Transverse colon (tissue), 4 donors: Measurements from ENCODE around the gene LSM14B. TPM values are rescaled to one million over a fixed set of nuclear protein-coding genes. Genes with fewer than 3 reads are reported as not detected.

ENCODE experiments used
- DNase-seq: peaks from one replicate; pipeline ENCODE4 v3.0.0-alpha.2; 2019
- H3K27ac ChIP-seq, 4 donors: fragments of 200-600 bp; sonication (generic); 2 replicates each; pipeline ENCODE4 v1.5.1; 2016 to 2018; ENCODE audit warnings: inconsistent platforms in 4 of 4
- H3K27me3 ChIP-seq: fragments of 200-600 bp; sonication (generic); 2 replicates; pipeline ENCODE4 v1.5.1; 2017; ENCODE audit warnings: inconsistent platforms
- H3K36me3 ChIP-seq, 4 donors: fragments of 200-600 bp; sonication (generic); 2 replicates each; pipeline ENCODE4 v1.5.1; 2017 to 2019; ENCODE audit warnings: inconsistent platforms in 4 of 4
- H3K4me1 ChIP-seq, 4 donors: fragments of 200-600 bp; sonication (generic); 2 replicates each; pipeline ENCODE4 v1.5.1; 2017 to 2020; ENCODE audit warnings: inconsistent platforms in 4 of 4
- H3K4me3 ChIP-seq, 4 donors: fragments of 200-600 bp; sonication (generic); 1 replicate in 1 of 4; 2 replicates in 3 of 4; pipeline versions ENCODE4 v1.5.1 to v1.6.1; 2017 to 2019; ENCODE audit warnings: inconsistent platforms in 4 of 4
- H3K9me3 ChIP-seq, 2 donors: fragments of 200-600 bp; sonication (generic); 2 replicates each; pipeline ENCODE4 v1.5.1; 2017 to 2019; ENCODE audit warnings: inconsistent platforms in 2 of 2
- CTCF ChIP-seq, 5 experiments: fragments of 200-600 bp in 3 of 5; fragments of 450-650 bp in 2 of 5; sonication (generic) in 3 of 5; IDR thresholded peaks; 1 replicate in 2 of 5; 2 replicates in 3 of 5; pipeline ENCODE4 v1.5.1; 2016 to 2017; ENCODE audit warnings: antibody characterized with exemption in 5 of 5, inconsistent platforms in 3 of 5, mild to moderate bottlenecking in 2 of 5, moderate library complexity in 1 of 5
- EP300 ChIP-seq: sonication (generic); formaldehyde crosslinking; IDR thresholded peaks from one replicate; pipeline ENCODE4 v1.6.1; 2017; ENCODE audit warnings: antibody characterized with exemption, low read depth
- POLR2A ChIP-seq: fragments of 450-650 bp; IDR thresholded peaks from one replicate; pipeline ENCODE4 v1.6.1; 2016; ENCODE audit warnings: antibody characterized with exemption, mild to moderate bottlenecking, moderate library complexity
- POLR2AphosphoS5 ChIP-seq, 3 donors: sonication (generic); formaldehyde crosslinking; IDR thresholded peaks; one replicate each; pipeline ENCODE4 v1.6.1; 2016; ENCODE audit warnings: antibody characterized with exemption in 3 of 3
- WGBS, 2 donors: methylation state at CpG; one replicate each; pipeline ENCODE4 v1.1.5; 2018; ENCODE audit warnings: low coverage in 1 of 2; 5-methylcytosine and 5-hydroxymethylcytosine counted together
- in situ Hi-C, 4 donors: fragments of 200-750 bp; cut with MboI; loops; one replicate each; pipeline versions ENCODE4 v1.15.0 to v1.15.1; 2017; ENCODE audit warnings: low sequenced_read_pairs in 3 of 4, low pct_ligation_motif_present in 1 of 4, low pct_unique_long_range_greater_than_20kb in 1 of 4
- intact Hi-C: fragments of 100-400 bp; cut with DNase I; formaldehyde crosslinking; loops from one replicate; pipeline ENCODE4 v1.15.1; 2023; ENCODE audit warnings: low total_unique reads
- total RNA-seq, 4 donors: library from RNA; depleted of rRNA; stranded (reverse); fragments of >200 nt; gene quantifications; one replicate each; pipeline ENCODE4 v1.1.0, GENCODE V29; 2016

LSM14B gene
- total RNA-seq, 4 donors from 2014 or later = 22.1 to 45.3 (median 35.6) TPM

- intact Hi-C loops = no loop called here
These were observed 29.6 kb downstream of the LSM14B start for GRCh38 chr20:62151835-62152364.

GRCh38 chr20:62155428-62156253, 33.4 kb downstream of the LSM14B start:
- H3K36me3 ChIP-seq = no peaks in the 10 kb centered on the region
- in situ Hi-C loops (no loop called here), intact Hi-C loops (no loop called here)
- no peak overlapping the region for H3K4me3 ChIP-seq
- H3K27ac ChIP-seq = no peak overlapping the region
- no peak for DNase-seq
- 90 to 100% methylated on average over 1 to 29 of the region's 29 CpGs for WGBS, 2 donors
- peaks cover 0 to 7% (median 1%) of the 10 kb centered on the region in 4 donors for H3K4me1 ChIP-seq
- no peaks in the 10 kb centered on the region for H3K27me3 ChIP-seq
- H3K9me3 ChIP-seq = no peaks in the 10 kb centered on the region
- TF ChIP-seq POLR2AphosphoS5 (IDR thresholded peaks at IDR 0.05) (no peak), POLR2A (no peak), EP300 (no peak), CTCF (IDR thresholded peaks at IDR 0.05) (no peak)

More at GRCh38 chr20:62151835-62152364, 29.6 kb downstream of the LSM14B start:
- Histone ChIP-seq H3K27me3 (no peaks in the 10 kb centered on the region), H3K9me3 (no peaks in the 10 kb centered on the region), H3K36me3 (no peaks in the 10 kb centered on the region), H3K27ac (no peak overlapping the region), H3K4me3 (no peak overlapping the region), H3K4me1 (peaks cover 0 to 5% (median 0%) of the 10 kb centered on the region in 4 donors)
- TF ChIP-seq POLR2AphosphoS5 (IDR thresholded peaks at IDR 0.05) (no peak), POLR2A (no peak), EP300 (no peak), CTCF (IDR thresholded peaks at IDR 0.05) (no peak)
- WGBS, 2 donors = 84% methylated on average over 23 of the region's 23 CpGs; no CpG with 5 or more reads in 1 of the 2 donors
- in situ Hi-C loops = no loop called here
- DNase-seq = no peak

- Histone ChIP-seq H3K4me3 (no peak overlapping the region), H3K27ac (no peak overlapping the region), H3K4me1 (peaks cover 0 to 7% (median 1%) of the 10 kb centered on the region in 4 donors), H3K9me3 (no peaks in the 10 kb centered on the region), H3K27me3 (no peaks in the 10 kb centered on the region), H3K36me3 (no peaks in the 10 kb centered on the region)
- intact Hi-C loops = no loop called here
- WGBS, 2 donors = 91% methylated on average over 3 of the region's 3 CpGs; no CpG with 5 or more reads in 1 of the 2 donors
- DNase-seq = no peak
- TF ChIP-seq POLR2A (no peak), CTCF (IDR thresholded peaks at IDR 0.05) (no peak), EP300 (no peak)
- in situ Hi-C loops = no loop called here
These were observed 33.9 kb downstream of the LSM14B start for GRCh38 chr20:62156254-62156556.

- TF ChIP-seq EP300 (no peak), CTCF (IDR thresholded peaks at IDR 0.05) (peak; percentile 50 to 77 (median 66)), POLR2AphosphoS5 (IDR thresholded peaks at IDR 0.05) (no peak), POLR2A (no peak)
- intact Hi-C loops (no loop called here), in situ Hi-C loops (no loop called here)
- DNase-seq = peak; percentile 63
- no peaks in the 10 kb centered on the region for H3K36me3 ChIP-seq
- peaks cover 0 to 7% (median 1%) of the 10 kb centered on the region in 4 donors for H3K4me1 ChIP-seq
- WGBS, 2 donors = 48% methylated on average over 20 of the region's 24 CpGs; no CpG with 5 or more reads in 1 of the 2 donors
- no peaks in the 10 kb centered on the region for H3K27me3 ChIP-seq
- no peak overlapping the region for H3K4me3 ChIP-seq
- H3K27ac ChIP-seq = no peak overlapping the region
- no peaks in the 10 kb centered on the region for H3K9me3 ChIP-seq
These were observed 34.5 kb downstream of the LSM14B start for GRCh38 chr20:62156592-62157386.
